Heart left ventricle (tissue), 16 donors: ENCODE results near the gene BBC3. TPM values are rescaled to one million over a fixed set of nuclear protein-coding genes. Genes with fewer than 3 reads are reported as not detected.

Experiments used
- ATAC-seq, 4 donors: fragments of 200-7000 bp; cut with Tn5 transposase; one replicate each; pipeline ENCODE4 v1.9.1; 2020 to 2022; ENCODE audit warnings: moderate library complexity in 4 of 4, mild to moderate bottlenecking in 3 of 4, moderate number of reproducible peaks in 1 of 4
- DNase-seq, 5 donors: peaks; one replicate each; pipeline ENCODE4 v3.0.0-alpha.2; 2020
- H3K27ac ChIP-seq, 12 donors: fragments of 200-600 bp; sonication (generic) in 4 of 12; one replicate each; pipeline versions ENCODE4 v1.5.0 to v1.8.0; 2016 to 2022; ENCODE audit warnings: mild to moderate bottlenecking in 2 of 12
- H3K27me3 ChIP-seq, 9 donors: fragments of 200-600 bp; sonication (generic) in 2 of 9; one replicate each; pipeline versions ENCODE4 v1.5.1 to v1.8.0; 2016 to 2022; ENCODE audit warnings: mild to moderate bottlenecking in 3 of 9
- H3K36me3 ChIP-seq, 9 donors: fragments of 200-600 bp; sonication (generic) in 2 of 9; one replicate each; pipeline versions ENCODE4 v1.5.0 to v1.8.0; 2018 to 2022; ENCODE audit warnings: mild to moderate bottlenecking in 2 of 9
- H3K4me1 ChIP-seq, 12 donors: fragments of 200-600 bp; sonication (generic) in 4 of 12; one replicate each; pipeline versions ENCODE4 v1.5.0 to v1.8.0; 2016 to 2022; ENCODE audit warnings: mild to moderate bottlenecking in 3 of 12
- H3K4me3 ChIP-seq, 12 donors: fragments of 200-600 bp; sonication (generic) in 4 of 12; one replicate each; pipeline versions ENCODE4 v1.5.0 to v1.8.0; 2017 to 2022; ENCODE audit warnings: mild to moderate bottlenecking in 9 of 12, moderate library complexity in 4 of 12
- H3K9me3 ChIP-seq, 12 donors: fragments of 200-600 bp; sonication (generic) in 4 of 12; one replicate each; pipeline versions ENCODE4 v1.5.0 to v1.8.0; 2016 to 2022; ENCODE audit warnings: mild to moderate bottlenecking in 1 of 12
- CTCF ChIP-seq, 12 donors: fragments of 200-600 bp; sonication (generic) in 4 of 12; IDR thresholded peaks; one replicate each; pipeline versions ENCODE4 v1.5.0 to v1.8.0; 2018 to 2022; ENCODE audit warnings: antibody characterized with exemption in 12 of 12, mild to moderate bottlenecking in 5 of 12
- POLR2A ChIP-seq, 2 donors: fragments of 450-650 bp; IDR thresholded peaks; one replicate each; pipeline ENCODE4 v1.6.1; 2017; ENCODE audit warnings: antibody characterized with exemption in 2 of 2, mild to moderate bottlenecking in 2 of 2, moderate library complexity in 2 of 2
- WGBS, 4 donors: extraction: QIAGEN DNeasy Blood & Tissue Kit in 2 of 4; methylation state at CpG; one replicate each; pipeline versions ENCODE4 v1.1.5 to v1.1.7; 2013 to 2018; 5-methylcytosine and 5-hydroxymethylcytosine counted together
- intact Hi-C, 10 donors: fragments of 100-400 bp; cut with DNase I; formaldehyde crosslinking; loops; one replicate each; pipeline versions ENCODE4 v1.11.1 to v1.14.2; 2022
- polyA plus RNA-seq, 2 donors: library from polyadenylated mRNA; stranded (reverse); fragments of 200-250 nt; gene quantifications; one replicate each; pipeline ENCODE4 v1.2.3, GENCODE V29; 2013
- total RNA-seq, 9 donors: library from RNA; depleted of rRNA in 2 of 9; stranded (reverse); fragments of >200 nt in 2 of 9; fragmentation: NEBNext Ultra II Directional in 3 of 9; extraction: Animal tissue kit (Norgen Biotek cat#: 25700) in 3 of 9; gene quantifications; one replicate each; pipeline versions ENCODE4 v1.1.0 to v1.2.4, GENCODE V29; 2016 to 2023
- donor health status: ischemic (EF 13 %, LVEDD 7.1; RV severe dilation, severe dysfunction).
- donor health status: healthy with polysubstance abuse.
- donor health status: DM: no; HTN: yes; CAD: no.
- donor health status: DM: no; HTN: no; CAD: no.
- donor health status: ischemic (EF 25% LVEDD 6.9; RV normal size, moderate dysfunction).
- donor health status: ischemic (EF 25% LVEDD 5.7; RV mildly dilated, moderate dysfunction).
- donor health status: healthy.
- donor health status: DM: yes; HTN: yes; CAD: no.
- donor health status: ischemic (EF 35%, LVEDD 5.7; RV mildly dilated, moderate dysfunction).
- donor health status: nonischemic (EF 11% LVEDD 7.7; RV severe dilation, severe dysfunction).
- donor health status: DM: yes; HTN: yes; CAD: no.
- donor health status: PGD.
- donor health status: ischemic (EF 29% LVEDD 5.4; RV normal size, mild dysfunction).
- donor health status: nonischemic (EF 23%, LVEDD 6.1; RV moderate dilation, normal function).

Gene BBC3
- total and polyA plus RNA-seq, 11 donors = 1.9 to 5.4 (median 4.6) TPM

GRCh38 chr19:47274891-47275761 is 44.1 kb upstream of the BBC3 start:
- H3K9me3 ChIP-seq = no peaks in the 10 kb centered on the region
- peaks cover 3 to 48% (median 36%) of the 10 kb centered on the region in 12 donors for H3K4me1 ChIP-seq
- WGBS, 4 donors = 4 to 13% (median 7%) methylated on average over 43 to 82 of the region's 82 CpGs
- no peaks in the 10 kb centered on the region for H3K27me3 ChIP-seq
- peak overlapping the region; percentile 51 to 83 (median 72) for H3K4me3 ChIP-seq
- H3K27ac ChIP-seq = peak overlapping the region; percentile 16 to 98 (median 80)
- TF ChIP-seq CTCF (IDR thresholded peaks at IDR 0.05) = no peak
- peak in 1 of 2 donors; percentile 35 for TF ChIP-seq POLR2A (IDR thresholded peaks at IDR 0.05)
- intact Hi-C loops = loop anchor here in 4 of 10 donors (1.0 to 10.0 kb wide), 2 partner anchors 18 to 330 kb away; partner anchors contain the start of gene BICRA (in 1 of the 4)
- peak in 4 of 5 donors; percentile 45 to 76 (median 55) for DNase-seq
- peak in 2 of 4 donors; percentile 3 to 5 for ATAC-seq
- H3K36me3 ChIP-seq = peaks cover 0 to 20% (median 13%) of the 10 kb centered on the region in 9 donors

- Histone ChIP-seq H3K36me3 (peaks cover 0 to 27% (median 22%) of the 10 kb centered on the region in 9 donors), H3K27ac (peak within 1 kb of the TSS; percentile 89 to 99 (median 95)), H3K4me1 (peaks cover 3 to 48% (median 36%) of the 10 kb centered on the region in 12 donors), H3K4me3 (peak within 1 kb of the TSS; percentile 51 to 83 (median 72)), H3K9me3 (no peaks in the 10 kb centered on the region), H3K27me3 (no peaks in the 10 kb centered on the region)
- ATAC-seq (peak; percentile 82 to 92 (median 84)), DNase-seq (peak; percentile 97 to 100 (median 98))
- intact Hi-C loops = loop anchor here in 4 of 10 donors (1.0 to 10.0 kb wide), 2 partner anchors 17 to 331 kb away; partner anchors contain the start of gene BICRA (in 1 of the 4)
- WGBS, 4 donors = 0 to 2% (median 1%) methylated on average over 40 to 72 of the region's 72 CpGs
- TF ChIP-seq CTCF (IDR thresholded peaks at IDR 0.05) (no peak), POLR2A (IDR thresholded peaks at IDR 0.05) (peak in 1 of 2 donors; percentile 21)
Observed at GRCh38 chr19:47274071-47274890, 43.3 kb upstream of the BBC3 start, which contains the start of gene INAFM1. TSS of gene INAFM1 (plus strand) at chr19:47274885. CDS start at chr19:47274920, 35 bp downstream.

GRCh38 chr19:47273313-47274070 is 42.5 kb upstream of the BBC3 start:
- peak overlapping the region; percentile 47 to 83 (median 72) for H3K4me3 ChIP-seq
- H3K27ac ChIP-seq = peak overlapping the region; percentile 89 to 99 (median 95)
- 3 to 6% (median 4%) methylated on average over 20 to 54 of the region's 54 CpGs for WGBS, 4 donors
- DNase-seq (peak; percentile 92 to 95 (median 94)), ATAC-seq (peak; percentile 76 to 84 (median 77))
- peaks cover 0 to 32% (median 28%) of the 10 kb centered on the region in 9 donors for H3K36me3 ChIP-seq
- no peaks in the 10 kb centered on the region for H3K27me3 ChIP-seq
- intact Hi-C loops = loop anchor here in 6 of 10 donors (1.0 to 10.0 kb wide), 4 partner anchors 15 to 331 kb away; partner anchors contain the start of genes BICRA (in 1 of the 6) and CCDC9 (in 1 of the 6)
- no peaks in the 10 kb centered on the region for H3K9me3 ChIP-seq
- TF ChIP-seq POLR2A (IDR thresholded peaks at IDR 0.05) = peak in 1 of 2 donors; percentile 70
- TF ChIP-seq CTCF (IDR thresholded peaks at IDR 0.05) = peak in 1 of 12 donors; percentile 9
- H3K4me1 ChIP-seq = peaks cover 3 to 48% (median 34%) of the 10 kb centered on the region in 12 donors
